Panc1 (cell line): ENCODE measurements around the gene COLGALT1. TPM values are rescaled to one million over a fixed set of nuclear protein-coding genes. Genes with fewer than 3 reads are reported as not detected.

Source experiments
- ATAC-seq: fragments of 200-7000 bp; cut with Tn5 transposase; 2 replicates; pipeline ENCODE4 v1.9.1; 2020; ENCODE audit warnings: mild to moderate bottlenecking, moderate library complexity
- BruUV-seq: library from RNA; stranded (reverse); fragments of 400-500 nt; replicated peaks from 2 replicates; lab custom pipeline; 2021; lab: Mats Ljungman, UMichigan
- CTCF ChIA-PET: fragments of 300-600 bp; sonication (Branson Sonifier 250); formaldehyde crosslinking; loops from one replicate; lab custom pipeline; 2022; ENCODE audit warnings: antibody characterized with exemption; lab: Charles Lee
- POLR2A ChIA-PET: fragments of 300-600 bp; sonication (Branson Sonifier 250); formaldehyde crosslinking; loops from one replicate; lab custom pipeline; 2022; ENCODE audit warnings: antibody characterized with exemption; lab: Charles Lee
- DNase-seq: peaks from one replicate; pipeline ENCODE4 v3.0.0-alpha.2; 2010; ENCODE audit warnings: low read depth, low spot score
- H3K27ac ChIP-seq: 2 replicates; pipeline ENCODE4 v1.5.1; 2011; ENCODE audit warnings: mild to moderate bottlenecking, low read length, inconsistent platforms
- H3K27me3 ChIP-seq: fragments of 200-500 bp; sonication (Bioruptor generic); 2 replicates; pipeline ENCODE4 v1.6.0; 2014; ENCODE audit warnings: low read length, inconsistent platforms; ENCODE audit not compliant: control insufficient read depth, insufficient read depth
- H3K36me3 ChIP-seq: fragments of 200-500 bp; sonication (Bioruptor generic); 2 replicates; pipeline ENCODE4 v1.5.1; 2014; ENCODE audit warnings: inconsistent platforms, mild to moderate bottlenecking, low read length, moderate library complexity; ENCODE audit not compliant: control insufficient read depth, insufficient read depth
- H3K4me1 ChIP-seq: 2 replicates; pipeline ENCODE4 v1.5.1; 2011; ENCODE audit warnings: inconsistent platforms, mild to moderate bottlenecking, low read length, moderate library complexity; ENCODE audit not compliant: control insufficient read depth, insufficient read depth
- H3K4me3 ChIP-seq, 2 experiments: 2 replicates each; pipeline ENCODE4 v1.5.1; 2011 to 2012; ENCODE audit warnings: low read depth in 2 of 2, low read length in 2 of 2, mild to moderate bottlenecking in 2 of 2, inconsistent platforms in 1 of 2, moderate library complexity in 1 of 2
- H3K9me3 ChIP-seq: fragments of 200-500 bp; sonication (Bioruptor generic); 2 replicates; pipeline ENCODE4 v1.5.1; 2014; ENCODE audit warnings: low read depth, mild to moderate bottlenecking, inconsistent platforms, low read length, moderate library complexity; ENCODE audit not compliant: control insufficient read depth, insufficient read depth
- CTCF ChIP-seq: fragments of 450-650 bp; IDR thresholded peaks from 2 replicates; pipeline ENCODE4 v1.5.1; 2017; ENCODE audit warnings: mild to moderate bottlenecking
- POLR2AphosphoS5 ChIP-seq: IDR thresholded peaks from 2 replicates; pipeline ENCODE4 v1.6.1; 2012; ENCODE audit warnings: mild to moderate bottlenecking, low read depth, low read length, moderate library complexity
- REST ChIP-seq, 2 experiments: IDR thresholded peaks; 2 replicates each; pipeline ENCODE4 v1.6.1; 2011 to 2012; ENCODE audit warnings: low read depth in 2 of 2, control low read depth in 1 of 2, low read length in 1 of 2, mild to moderate bottlenecking in 1 of 2, moderate library complexity in 1 of 2; ENCODE audit not compliant: insufficient read depth in 1 of 2
- SIN3A ChIP-seq: IDR thresholded peaks from 2 replicates; pipeline ENCODE4 v1.6.1; 2012; ENCODE audit warnings: low read depth, mild to moderate bottlenecking, low read length, moderate library complexity, borderline replicate concordance; ENCODE audit not compliant: insufficient read depth
- TCF7L2 ChIP-seq: IDR thresholded peaks from 2 replicates; pipeline ENCODE4 v1.6.1; 2011; ENCODE audit warnings: mild to moderate bottlenecking, low read depth, low read length, inconsistent platforms
- in situ Hi-C: cut with HindIII; loops from 2 replicates; pipeline ENCODE4 v1.10.0; 2016; ENCODE audit warnings: low sequenced_read_pairs, low pct_unique_long_range_greater_than_20kb
- intact Hi-C: fragments of 100-400 bp; cut with micrococcal nuclease; formaldehyde crosslinking; loops from one replicate; pipeline ENCODE4 v1.10.0; 2022; ENCODE audit not compliant: unreplicated experiment
- total RNA-seq: library from RNA; stranded (reverse); gene quantifications from one replicate; pipeline ENCODE4 v1.2.1, GENCODE V29; 2021; ENCODE audit not compliant: unreplicated experiment

Gene COLGALT1
- total RNA-seq, 1 experiment from 2014 or later = 97.2 TPM

GRCh38 chr19:17570791-17571190 is 15.3 kb downstream of the COLGALT1 start:
- POLR2A ChIA-PET = no interaction called here
- TF ChIP-seq CTCF (no peak), POLR2AphosphoS5 (no peak), TCF7L2 (no peak), REST (IDR thresholded peaks at IDR 0.05; ENCODE audit: insufficient read depth in 1 of 2, low read depth in 2 of 2, low read length in 1 of 2) (no peak), SIN3A (no peak)
- Histone ChIP-seq H3K27me3 (no peaks in the 10 kb centered on the region), H3K4me3 (no peak overlapping the region), H3K27ac (no peak overlapping the region), H3K9me3 (no peaks in the 10 kb centered on the region), H3K4me1 (no peaks in the 10 kb centered on the region), H3K36me3 (no peaks in the 10 kb centered on the region; the same call in 1 of the 2 replicates)
- in situ Hi-C loops = no loop called here
- no peak for DNase-seq
- ATAC-seq = no peak
- CTCF ChIA-PET = no interaction called here
- intact Hi-C loops = no loop called here
- BruUV-seq = no TSS peak

GRCh38 chr19:17572638-17573037 is 17.2 kb downstream of the COLGALT1 start:
- no peak for DNase-seq
- ATAC-seq = no peak
- no peaks in the 10 kb centered on the region for H3K9me3 ChIP-seq
- CTCF ChIA-PET = interaction anchor here (1.3 kb wide), 1 partner anchor 13 kb away, joined by 3 read pairs; no protein-coding TSS in a partner anchor
- intact Hi-C loops = no loop called here
- POLR2A ChIA-PET = no interaction called here
- no peaks in the 10 kb centered on the region for H3K27me3 ChIP-seq
- in situ Hi-C loops = no loop called here
- no peak overlapping the region for H3K4me3 ChIP-seq
- H3K36me3 ChIP-seq = no peaks in the 10 kb centered on the region; the same call in 1 of the 2 replicates
- no TSS peak for BruUV-seq
- H3K4me1 ChIP-seq = no peaks in the 10 kb centered on the region
- TF ChIP-seq TCF7L2 (no peak), SIN3A (no peak), CTCF (no peak), POLR2AphosphoS5 (no peak), REST (IDR thresholded peaks at IDR 0.05; ENCODE audit: insufficient read depth in 1 of 2, low read depth in 2 of 2, low read length in 1 of 2) (no peak)
- no peak overlapping the region for H3K27ac ChIP-seq
